A204.1 (cell line): ENCODE results near the gene OXER1.

Experiments used
- FAIRE-seq: peaks from 2 replicates; lab custom pipeline; 2012; peaks lifted over from hg19 to GRCh38; lab: Jason Lieb, UNC

Gene OXER1

DNA sequence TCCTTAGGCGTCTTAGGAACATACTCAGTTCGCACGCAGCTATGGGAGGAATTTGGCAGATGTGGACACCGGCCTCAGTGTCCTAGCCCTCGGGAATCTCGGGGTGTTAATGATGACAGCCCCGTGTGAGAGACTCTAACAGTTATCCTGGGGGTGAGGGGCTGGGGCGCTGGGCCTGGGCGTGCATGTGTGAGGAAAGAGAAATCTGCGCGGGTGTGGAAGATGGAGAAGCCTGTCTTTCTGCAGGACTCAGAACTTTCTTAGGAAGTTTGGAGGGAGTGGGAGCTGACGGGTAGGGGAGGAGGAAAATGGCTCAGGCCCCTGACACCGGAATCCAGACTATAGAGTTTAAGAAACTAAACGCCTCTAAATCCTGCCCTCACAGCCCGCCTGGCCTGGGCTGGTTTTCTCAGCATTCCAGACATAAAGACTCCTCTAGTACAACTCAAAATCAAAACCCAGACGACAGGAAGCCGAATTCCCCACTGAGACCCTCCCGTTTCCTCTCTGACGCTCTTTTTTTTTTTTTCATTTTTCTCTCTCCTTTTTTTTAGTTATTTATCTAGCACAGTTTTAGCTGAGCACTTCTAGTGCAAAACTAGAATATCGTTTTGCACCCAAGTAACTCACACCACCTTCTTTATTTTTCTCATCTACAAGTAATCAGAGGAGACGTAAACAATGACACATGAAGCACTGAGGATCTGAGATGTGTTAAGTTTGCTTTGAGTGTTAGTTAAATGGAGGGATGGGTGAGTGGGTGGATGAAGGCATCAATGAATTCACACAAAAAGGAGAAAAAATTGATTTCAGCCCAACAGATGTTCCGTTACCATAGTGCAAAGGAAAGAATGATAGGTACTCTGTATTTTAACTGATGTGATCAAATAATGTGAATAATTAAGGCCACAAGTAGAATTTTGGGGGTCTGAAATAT, 29.7 kb upstream of the OXER1 start:
- FAIRE-seq: no peak

- FAIRE-seq: no peak
Measured at GRCh38 chr2:42792583-42793333, 28.8 kb upstream of the OXER1 start, which contains the start of gene HAAO. HAAO (minus strand) TSS chr2:42792583; CDS start chr2:42792536, 47 bp downstream.

GRCh38 chr2:42792087-42792582, 28.2 kb upstream of the OXER1 start:
- no peak for FAIRE-seq

DNA sequence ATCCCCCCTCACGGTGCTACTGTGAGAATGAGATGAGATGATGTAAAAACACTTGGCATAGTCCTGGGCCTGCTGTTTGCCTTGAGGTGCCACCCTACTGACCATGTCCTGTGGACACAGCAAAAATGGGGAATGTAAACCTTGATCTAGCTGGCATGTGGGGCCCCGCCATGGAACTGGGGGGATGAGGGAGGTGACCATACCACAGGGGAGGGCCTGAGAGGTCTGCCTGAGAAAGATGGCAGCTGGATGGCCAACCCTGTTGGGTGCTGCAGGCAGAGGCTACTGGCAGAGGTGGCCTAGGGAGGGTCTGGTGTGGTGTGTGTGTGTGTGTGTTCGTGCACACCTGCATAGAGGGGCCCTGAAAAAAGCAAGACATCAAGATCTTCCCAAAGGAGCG, 27.7 kb upstream of the OXER1 start:
- no peak for FAIRE-seq

- no peak for FAIRE-seq
Measured at GRCh38 chr2:42789751-42790150, 25.8 kb upstream of the OXER1 start.

GRCh38 chr2:42788882-42789281, 24.9 kb upstream of the OXER1 start:
- no peak for FAIRE-seq

- no peak for FAIRE-seq
Measured at GRCh38 chr2:42788478-42788793, 24.5 kb upstream of the OXER1 start.

DNA sequence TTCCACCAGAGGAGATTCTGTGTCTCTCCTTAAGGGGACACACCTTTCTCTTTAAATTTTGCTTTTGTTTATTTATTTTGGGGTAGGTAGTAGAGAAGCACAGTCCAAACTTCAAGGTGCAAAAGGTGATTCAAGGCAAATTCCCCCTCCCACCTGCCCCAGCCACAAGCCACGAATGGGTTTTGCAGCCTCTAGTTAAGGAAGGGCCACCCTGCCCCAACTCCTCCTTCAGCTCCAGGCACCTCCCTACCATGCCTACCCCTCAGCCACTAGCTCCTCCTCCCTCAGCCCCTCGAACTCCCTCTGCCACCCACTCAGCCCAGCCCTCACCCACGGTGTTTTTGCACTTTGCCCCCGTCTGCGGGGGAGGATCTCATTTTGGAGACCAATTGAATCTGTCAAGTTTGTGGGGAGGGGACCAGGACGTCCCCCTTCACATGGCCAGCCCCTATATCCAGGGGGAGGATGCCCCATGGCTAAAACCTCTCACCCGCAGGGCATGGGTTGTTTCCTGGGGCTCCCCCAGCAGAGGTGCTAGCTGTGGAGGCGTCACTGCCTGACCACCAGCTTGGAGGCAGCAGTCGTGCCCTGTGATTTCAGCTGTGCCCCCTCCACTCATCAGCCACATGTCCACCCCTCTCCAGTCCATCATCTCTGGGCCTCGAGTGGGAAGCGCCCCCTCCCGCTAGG, 24.0 kb upstream of the OXER1 start:
- no peak for FAIRE-seq

- FAIRE-seq: no peak
Measured at GRCh38 chr2:42787424-42787787, 23.5 kb upstream of the OXER1 start.

DNA sequence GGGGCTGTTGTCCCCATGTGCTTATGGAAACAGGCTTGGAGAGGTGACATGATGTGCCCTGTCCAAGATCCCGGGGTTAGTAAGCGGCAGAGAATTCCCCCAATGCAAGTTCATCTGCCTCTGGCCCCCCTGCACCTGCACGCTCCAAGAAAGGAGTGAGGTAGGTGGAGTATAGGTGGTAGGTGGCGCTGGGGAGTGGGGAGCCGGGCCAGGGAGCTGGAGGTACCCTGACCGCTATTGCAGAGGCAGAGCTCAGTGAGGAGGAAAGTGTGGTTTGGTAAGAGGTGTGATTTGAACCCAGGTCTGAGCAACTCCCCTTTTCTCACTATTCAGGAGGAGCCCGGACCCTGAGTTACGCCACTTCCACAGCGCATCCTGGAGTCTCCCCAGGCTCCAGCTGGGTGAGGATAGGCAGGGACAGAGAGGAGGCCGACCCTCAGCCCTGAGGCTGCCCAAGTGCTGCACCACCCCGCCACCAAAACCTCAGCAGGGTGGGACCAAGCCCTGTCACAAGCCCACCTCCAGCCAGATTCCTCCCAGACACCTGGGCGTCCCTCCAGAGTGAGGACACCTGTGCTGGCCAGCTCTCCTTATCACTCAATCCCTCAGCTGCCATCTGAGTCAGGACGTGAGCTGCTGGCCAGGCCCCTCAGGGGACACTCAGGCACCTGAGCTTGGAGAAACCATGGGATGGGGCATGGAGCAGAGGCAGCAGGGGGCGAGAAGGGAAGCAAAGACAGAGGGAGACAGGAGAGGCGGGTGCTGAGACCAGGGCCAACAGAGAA, 22.8 kb upstream of the OXER1 start:
- FAIRE-seq: no peak

DNA sequence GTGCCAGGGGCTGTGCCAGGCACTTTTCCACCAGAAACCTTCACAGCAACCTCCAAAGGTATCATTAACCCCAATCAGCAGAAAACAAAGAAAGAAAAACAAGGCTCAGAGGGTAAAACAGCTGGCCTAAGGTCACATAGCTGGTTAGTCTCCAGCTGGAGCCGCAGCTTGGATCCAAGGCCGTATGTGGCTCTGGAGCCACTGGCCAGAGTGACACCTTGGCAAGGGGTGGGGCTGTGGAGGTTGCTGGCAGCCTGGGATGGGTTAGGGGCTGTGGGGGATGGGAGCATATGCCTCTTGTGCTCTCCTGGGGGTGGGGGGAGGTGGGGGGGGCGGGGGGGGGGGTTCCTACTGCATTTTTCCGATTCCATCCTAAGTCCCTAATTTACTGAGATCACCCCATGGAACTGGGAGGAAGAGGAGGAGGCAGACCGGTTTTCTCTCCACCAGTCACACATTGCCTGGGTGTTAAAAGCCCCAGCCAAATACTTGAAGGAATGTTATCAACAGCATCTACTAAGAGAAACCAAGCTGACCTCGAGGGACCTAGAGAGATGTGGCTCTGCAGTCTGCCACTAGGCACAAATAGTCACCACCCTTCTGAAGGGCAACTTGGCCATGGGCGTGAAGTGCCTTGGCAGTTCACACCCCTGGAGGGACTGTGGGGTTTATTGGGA, 20.4 kb upstream of the OXER1 start:
- FAIRE-seq: no peak

- no peak for FAIRE-seq
Measured at GRCh38 chr2:42783511-42783910, 19.6 kb upstream of the OXER1 start.

DNA sequence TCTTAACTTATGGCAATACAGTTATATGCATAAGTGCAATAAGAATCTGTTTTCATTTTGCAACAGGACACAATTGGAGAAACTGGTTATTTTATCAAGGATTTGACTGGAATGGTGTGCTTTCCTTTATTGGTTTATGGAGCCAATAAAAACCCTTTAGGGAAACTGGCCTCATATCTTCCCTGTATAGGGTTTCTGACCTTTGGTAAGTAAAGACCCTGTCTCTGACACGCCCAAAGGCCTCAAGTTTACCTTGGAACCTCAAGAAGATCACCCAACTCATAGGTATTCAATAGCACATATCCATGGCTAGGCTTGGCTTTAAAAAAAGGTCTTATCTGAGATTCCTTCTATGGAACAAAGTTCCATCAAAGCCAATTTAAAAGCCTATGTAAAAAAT, 17.2 kb upstream of the OXER1 start:
- FAIRE-seq: no peak

DNA sequence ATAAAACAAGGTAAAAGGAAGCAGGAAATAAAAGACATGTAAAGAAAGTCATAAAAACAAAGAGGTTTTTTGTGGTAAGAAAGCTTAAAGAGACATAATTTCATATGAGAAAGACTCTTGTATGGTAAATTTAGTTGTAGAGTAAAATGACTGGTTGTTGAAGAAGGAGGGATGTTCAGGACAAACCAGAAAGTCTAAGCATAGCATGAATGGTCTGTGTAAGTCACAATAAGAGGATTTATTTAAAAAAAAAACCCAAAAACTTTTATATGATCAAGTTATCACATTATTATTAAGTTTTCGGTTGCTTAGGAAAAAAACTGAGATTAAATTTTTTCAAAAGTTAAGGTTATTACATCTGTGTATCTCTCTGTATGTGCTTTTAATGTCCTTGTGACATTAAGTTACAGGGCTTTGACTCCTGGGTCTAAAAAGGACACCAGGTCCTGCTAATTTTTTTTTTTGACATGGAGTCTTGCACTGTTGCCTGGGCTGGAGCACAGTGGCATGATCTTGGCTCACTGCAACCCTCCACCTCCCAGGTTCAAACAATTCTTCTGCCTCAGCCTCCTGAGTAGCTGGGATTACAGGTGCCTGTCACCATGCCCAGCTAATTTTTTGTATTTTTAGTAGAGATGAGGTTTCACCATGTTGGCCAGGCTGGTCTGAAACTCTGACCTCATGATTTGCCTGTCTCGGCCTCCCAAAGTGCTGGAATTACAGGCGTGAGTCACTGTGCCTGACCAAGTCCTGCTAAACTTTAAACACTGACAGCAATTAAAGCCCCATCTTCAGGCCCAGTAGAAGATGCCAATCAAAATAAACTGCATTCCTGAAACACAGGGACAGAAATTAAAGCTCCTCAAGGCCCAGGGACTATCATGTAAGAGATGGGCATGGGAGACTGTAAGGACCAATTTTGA, 14.2 kb upstream of the OXER1 start:
- FAIRE-seq: no peak

- FAIRE-seq: no peak
Measured at GRCh38 chr2:42775810-42776209, 11.9 kb upstream of the OXER1 start.

- no peak for FAIRE-seq
Measured at GRCh38 chr2:42775186-42775585, 11.3 kb upstream of the OXER1 start.

GRCh38 chr2:42771546-42772153, 7.7 kb upstream of the OXER1 start:
- no peak for FAIRE-seq

DNA sequence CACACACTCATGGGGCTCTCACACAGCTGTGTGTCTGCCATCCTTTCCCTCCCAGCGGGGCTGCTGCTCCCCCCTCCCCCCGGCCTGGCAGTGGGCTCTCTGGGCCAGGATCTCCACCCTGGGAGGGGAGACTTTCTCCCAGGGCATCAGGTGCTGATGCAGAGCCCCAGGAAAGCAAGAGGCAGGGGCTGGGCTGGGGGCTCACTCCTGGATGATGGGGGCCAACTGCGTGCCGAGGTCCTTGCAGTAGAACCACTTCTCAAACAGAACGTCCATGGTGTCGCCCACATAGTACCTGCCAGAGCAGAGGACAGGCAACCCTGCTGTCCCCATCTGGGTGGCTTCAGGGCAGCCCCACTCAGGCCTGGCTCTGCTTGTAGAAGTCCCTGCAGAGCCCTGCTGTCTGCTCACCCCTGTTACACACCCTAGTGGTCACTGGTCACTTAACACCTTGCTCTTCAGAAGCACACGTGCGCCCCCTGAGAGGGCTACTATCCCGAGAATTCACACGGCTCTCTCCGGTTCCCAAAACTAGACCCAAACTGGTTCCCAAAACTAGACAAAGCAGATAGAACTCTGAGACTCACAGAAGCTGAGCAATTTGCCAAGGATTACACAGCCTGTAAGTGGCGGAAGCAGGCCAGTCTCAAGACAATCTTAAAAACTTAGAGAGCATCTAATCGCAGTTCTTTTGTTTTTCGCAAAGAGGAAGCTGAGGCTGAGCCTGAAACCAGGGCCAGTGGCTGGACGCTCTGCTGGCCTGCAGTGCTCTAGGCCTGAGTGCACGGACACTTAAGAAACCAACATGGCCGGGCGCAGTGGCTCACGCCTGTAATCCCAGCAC, 6.6 kb upstream of the OXER1 start:
- FAIRE-seq: no peak
